OCI-LY3 (cell line): ENCODE results near the gene PSMA6.
A peak's percentile ranks its signal among the peaks of the same experiment; 100 is the strongest.
"Not testable (repeated sequence)": the region's sequence is repeated elsewhere in the genome, so short reads cannot be mapped to it uniquely, and the experiment has no call there.

Source experiments
- H2AFZ ChIP-seq: fragments of 200-600, 300-600 bp; shearing (Covaris generic); 2 replicates; pipeline ENCODE4 v1.6.0; 2014; ENCODE audit warnings: antibody characterized with exemption, low read depth, low read length
- H3K27ac ChIP-seq: fragments of 200-600, 300-600 bp; sonication (generic); 2 replicates; pipeline ENCODE4 v1.5.1; 2014; ENCODE audit warnings: mild to moderate bottlenecking, low read length, moderate library complexity, mixed read lengths
- H3K27me3 ChIP-seq: fragments of 200-600, 300-600 bp; sonication (generic); 2 replicates; pipeline ENCODE4 v1.6.1; 2014; ENCODE audit warnings: low read depth, low read length, mixed read lengths
- H3K36me3 ChIP-seq: fragments of 200-600, 300-600 bp; sonication (generic); replicated peaks from 2 replicates; pipeline ENCODE3; 2014; ENCODE audit warnings: low read depth, low read length, mixed read lengths
- H3K4me1 ChIP-seq: fragments of 300-600, 200-600 bp; sonication (generic); 2 replicates; pipeline ENCODE4 v1.6.1; 2014; ENCODE audit warnings: low read length, mixed read lengths
- H3K4me2 ChIP-seq: fragments of 200-600, 300-600 bp; sonication (generic); 2 replicates; pipeline ENCODE4 v1.6.1; 2014; ENCODE audit warnings: low read length, mixed read lengths
- H3K4me3 ChIP-seq: fragments of 300-600, 200-600 bp; sonication (generic); 2 replicates; pipeline ENCODE4 v1.5.1; 2014; ENCODE audit warnings: antibody characterized with exemption, mild to moderate bottlenecking, low read length, moderate library complexity
- H3K79me2 ChIP-seq: fragments of 300-600, 200-600 bp; shearing (Covaris generic); 2 replicates; pipeline ENCODE4 v1.6.1; 2014; ENCODE audit warnings: mild to moderate bottlenecking, low read length, mixed read lengths
- H3K9ac ChIP-seq: fragments of 300-600, 200-600 bp; shearing (Covaris generic); 2 replicates; pipeline ENCODE4 v1.6.0; 2014; ENCODE audit warnings: mild to moderate bottlenecking, low read length, moderate library complexity
- H3K9me3 ChIP-seq: fragments of 200-600, 300-600 bp; shearing (Covaris generic); 2 replicates; pipeline ENCODE4 v1.6.1; 2014; ENCODE audit warnings: low read length, mixed read lengths; ENCODE audit not compliant: insufficient read depth
- H4K20me1 ChIP-seq: fragments of 200-600, 300-600 bp; sonication (generic); 2 replicates; pipeline ENCODE4 v1.6.1; 2016; ENCODE audit warnings: low read length, mixed read lengths; ENCODE audit not compliant: insufficient read depth
- EZH2phosphoT487 ChIP-seq: fragments of 200-600 bp; shearing (Covaris generic); IDR thresholded peaks from 2 replicates; pipeline ENCODE4 v1.6.1; 2018; ENCODE audit warnings: antibody characterized with exemption, mixed run types, low read depth
- TF ChIP-seq, protein P1 (sequence below): fragments of 200-600, 300-600 bp; sonication (generic); IDR thresholded peaks from 2 replicates; pipeline ENCODE4 v1.5.1; 2014; ENCODE audit warnings: antibody characterized with exemption, low read length, low read depth

PSMA6 gene

DNA sequence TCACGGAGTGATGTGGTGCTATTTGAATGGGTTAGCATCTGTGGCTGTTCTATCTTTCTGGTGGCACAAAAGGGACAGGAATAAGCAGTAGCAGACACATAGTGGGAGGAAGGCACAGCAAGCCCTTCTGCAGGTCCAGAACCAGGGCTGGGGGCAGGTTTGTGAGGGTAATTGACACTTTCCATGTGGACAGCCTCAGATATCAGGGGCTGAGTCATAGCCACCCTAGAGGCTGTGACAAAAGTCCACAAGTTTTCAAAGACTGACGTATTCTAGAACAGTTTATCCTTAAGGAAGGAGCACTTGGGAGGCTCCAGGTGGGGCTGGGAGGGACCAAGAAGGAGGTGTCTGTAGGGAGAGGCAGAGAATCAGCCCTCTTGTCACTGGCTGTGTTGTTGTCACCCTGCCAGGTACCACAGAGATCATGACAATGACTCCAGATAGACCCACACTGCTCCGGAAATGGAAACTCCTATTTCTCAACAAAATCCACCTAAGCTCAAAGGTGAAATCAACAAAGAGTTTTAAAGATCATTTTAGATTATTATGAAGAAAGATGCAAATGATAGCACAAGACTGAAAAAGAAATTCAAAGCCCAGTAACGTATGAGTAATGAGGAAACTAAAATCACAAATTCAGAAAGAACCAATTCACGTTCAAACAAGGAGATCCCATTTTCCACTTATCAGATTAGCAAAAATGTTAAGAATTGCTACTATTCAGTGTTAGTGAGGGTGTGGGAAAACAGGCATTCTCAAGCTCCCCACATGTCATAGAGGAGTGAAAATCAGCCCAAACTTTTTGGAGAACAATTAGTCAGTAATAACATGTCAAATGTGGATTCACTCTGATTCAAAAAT is 64.0 kb downstream of the PSMA6 start:
- Histone ChIP-seq H3K27me3 (no peaks in the 10 kb centered on the region), H3K4me3 (peak overlapping the region; percentile 6), H3K4me1 (peaks cover 24% of the 10 kb centered on the region), H3K79me2 (no peaks in the 10 kb centered on the region), H3K4me2 (peak overlapping the region; percentile 56), H4K20me1 (no peaks in the 10 kb centered on the region), H2AFZ (peak overlapping the region; percentile 25), H3K36me3 (no peaks in the 10 kb centered on the region), H3K27ac (peak overlapping the region; percentile 4; the same call in 1 of the 2 replicates), H3K9ac (peak overlapping the region; percentile 7; the same call in 1 of the 2 replicates), H3K9me3 (no peaks in the 10 kb centered on the region)
- no peak for TF ChIP-seq EZH2phosphoT487
- TF ChIP-seq, protein P1, sequence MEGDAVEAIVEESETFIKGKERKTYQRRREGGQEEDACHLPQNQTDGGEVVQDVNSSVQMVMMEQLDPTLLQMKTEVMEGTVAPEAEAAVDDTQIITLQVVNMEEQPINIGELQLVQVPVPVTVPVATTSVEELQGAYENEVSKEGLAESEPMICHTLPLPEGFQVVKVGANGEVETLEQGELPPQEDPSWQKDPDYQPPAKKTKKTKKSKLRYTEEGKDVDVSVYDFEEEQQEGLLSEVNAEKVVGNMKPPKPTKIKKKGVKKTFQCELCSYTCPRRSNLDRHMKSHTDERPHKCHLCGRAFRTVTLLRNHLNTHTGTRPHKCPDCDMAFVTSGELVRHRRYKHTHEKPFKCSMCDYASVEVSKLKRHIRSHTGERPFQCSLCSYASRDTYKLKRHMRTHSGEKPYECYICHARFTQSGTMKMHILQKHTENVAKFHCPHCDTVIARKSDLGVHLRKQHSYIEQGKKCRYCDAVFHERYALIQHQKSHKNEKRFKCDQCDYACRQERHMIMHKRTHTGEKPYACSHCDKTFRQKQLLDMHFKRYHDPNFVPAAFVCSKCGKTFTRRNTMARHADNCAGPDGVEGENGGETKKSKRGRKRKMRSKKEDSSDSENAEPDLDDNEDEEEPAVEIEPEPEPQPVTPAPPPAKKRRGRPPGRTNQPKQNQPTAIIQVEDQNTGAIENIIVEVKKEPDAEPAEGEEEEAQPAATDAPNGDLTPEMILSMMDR = no peak

GRCh38 chr14:35359655-35360054 is 67.5 kb downstream of the PSMA6 start:
- not testable (repeated sequence) for H3K36me3 ChIP-seq, H3K9ac ChIP-seq, H4K20me1 ChIP-seq, H3K79me2 ChIP-seq, H2AFZ ChIP-seq, H3K27ac ChIP-seq, H3K4me2 ChIP-seq, H3K4me3 ChIP-seq, H3K27me3 ChIP-seq, H3K9me3 ChIP-seq
- peaks cover 27% of the 10 kb centered on the region for H3K4me1 ChIP-seq

DNA sequence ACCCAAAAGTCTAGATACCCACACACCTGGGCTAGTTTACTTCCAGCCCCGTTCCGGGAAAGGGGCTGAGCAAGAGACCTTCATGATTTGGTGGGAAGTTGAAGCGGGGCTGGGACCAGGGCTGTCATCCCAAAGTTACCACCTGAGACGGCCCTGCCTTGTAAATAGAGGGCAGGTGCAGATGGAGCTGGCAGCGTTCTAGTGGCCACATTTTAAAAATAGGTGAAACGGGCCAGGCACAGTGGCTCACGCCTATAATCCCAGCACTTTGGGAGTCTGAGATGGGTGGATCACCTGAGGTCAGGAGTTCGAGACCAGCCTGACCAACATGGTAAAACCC is 68.9 kb downstream of the PSMA6 start:
- H4K20me1 ChIP-seq = no peaks in the 10 kb centered on the region
- TF ChIP-seq EZH2phosphoT487 = no peak
- TF ChIP-seq, protein P1 = no peak
- H3K79me2 ChIP-seq = no peaks in the 10 kb centered on the region
- no peak overlapping the region for H3K9ac ChIP-seq
- no peaks in the 10 kb centered on the region for H3K9me3 ChIP-seq
- no peaks in the 10 kb centered on the region for H3K36me3 ChIP-seq
- H3K27me3 ChIP-seq = no peaks in the 10 kb centered on the region
- H3K4me3 ChIP-seq = no peak overlapping the region
- H3K4me1 ChIP-seq = peaks cover 33% of the 10 kb centered on the region
- H3K27ac ChIP-seq = no peak overlapping the region
- no peak overlapping the region for H2AFZ ChIP-seq
- peak overlapping the region; percentile 26 for H3K4me2 ChIP-seq

GRCh38 chr14:35362450-35362849 is 70.3 kb downstream of the PSMA6 start:
- no peaks in the 10 kb centered on the region for H3K9me3 ChIP-seq
- no peak overlapping the region for H3K9ac ChIP-seq
- H3K27me3 ChIP-seq = no peaks in the 10 kb centered on the region
- no peaks in the 10 kb centered on the region for H3K79me2 ChIP-seq
- TF ChIP-seq, protein P1 = no peak
- TF ChIP-seq EZH2phosphoT487 = no peak
- H3K4me3 ChIP-seq = no peak overlapping the region
- no peak overlapping the region for H3K4me2 ChIP-seq
- H3K4me1 ChIP-seq = peaks cover 39% of the 10 kb centered on the region
- H3K27ac ChIP-seq = no peak overlapping the region
- H3K36me3 ChIP-seq = no peaks in the 10 kb centered on the region
- no peaks in the 10 kb centered on the region for H4K20me1 ChIP-seq
- H2AFZ ChIP-seq = no peak overlapping the region
